Neural cell (in vitro differentiated cells): ENCODE measurements around the gene RAB6A. TPM values are rescaled to one million over a fixed set of nuclear protein-coding genes. Genes with fewer than 3 reads are reported as not detected.
"Not testable (repeated sequence)": the region's sequence is repeated elsewhere in the genome, so short reads cannot be mapped to it uniquely, and the experiment has no call there.

Experiments used
- H2AFZ ChIP-seq: fragments of 200-600, 300-800 bp; sonication (generic), shearing (Covaris generic); 2 replicates; pipeline ENCODE4 v1.6.0; 2014; ENCODE audit warnings: low read depth, mild to moderate bottlenecking, antibody characterized with exemption, low read length, moderate library complexity
- H3F3A ChIP-seq: fragments of 200-600 bp; shearing (Covaris generic); 2 replicates; pipeline ENCODE4 v1.6.1; 2016; ENCODE audit warnings: mild to moderate bottlenecking, moderate library complexity, mixed read lengths, antibody characterized with exemption, low read length; ENCODE audit not compliant: insufficient read depth, poor library complexity, severe bottlenecking
- H3K27ac ChIP-seq: fragments of 200-600, 300-800 bp; sonication (generic), shearing (Covaris generic); 2 replicates; pipeline ENCODE4 v1.5.1; 2014; ENCODE audit warnings: mild to moderate bottlenecking, low read length, moderate library complexity
- H3K27me3 ChIP-seq: fragments of 300-800, 200-600 bp; sonication (generic), shearing (Covaris generic); 2 replicates; pipeline ENCODE4 v1.6.0; 2014; ENCODE audit warnings: mild to moderate bottlenecking, low read depth, low read length, moderate library complexity; ENCODE audit not compliant: insufficient read depth
- H3K36me3 ChIP-seq: fragments of 300-800, 200-600 bp; sonication (generic), shearing (Covaris generic); 2 replicates; pipeline ENCODE4 v1.5.1; 2014; ENCODE audit warnings: mild to moderate bottlenecking, antibody characterized with exemption, low read length, moderate library complexity; ENCODE audit not compliant: insufficient read depth
- H3K4me2 ChIP-seq: fragments of 300-800, 200-600 bp; sonication (generic), shearing (Covaris generic); 2 replicates; pipeline ENCODE4 v1.6.0; 2014; ENCODE audit warnings: mild to moderate bottlenecking, low read length
- H3K4me3 ChIP-seq: fragments of 300-800, 200-600 bp; sonication (generic), shearing (Covaris generic); 2 replicates; pipeline ENCODE4 v1.5.1; 2014; ENCODE audit warnings: mild to moderate bottlenecking, low read length, moderate library complexity
- H3K79me2 ChIP-seq: fragments of 200-600 bp; shearing (Covaris generic); replicated peaks from 2 replicates; pipeline ENCODE4 v1.6.0; 2014; ENCODE audit warnings: mild to moderate bottlenecking, low read length, moderate library complexity; ENCODE audit not compliant: insufficient read depth
- H3K9ac ChIP-seq: fragments of 300-800, 200-600 bp; sonication (generic), shearing (Covaris generic); 2 replicates; pipeline ENCODE4 v1.6.1; 2016; ENCODE audit warnings: mild to moderate bottlenecking, low read length, mixed read lengths
- H3K9me2 ChIP-seq: fragments of 200-600 bp; shearing (Covaris generic); 2 replicates; pipeline ENCODE4 v1.6.1; 2016; ENCODE audit warnings: mild to moderate bottlenecking, low read length, mixed read lengths; ENCODE audit not compliant: insufficient read depth
- H3K9me3 ChIP-seq: fragments of 200-600, 300-800 bp; sonication (generic), shearing (Covaris generic); 2 replicates; pipeline ENCODE4 v1.6.1; 2016; ENCODE audit warnings: mild to moderate bottlenecking, mixed run types, low read length, moderate library complexity, mixed read lengths
- H4K20me1 ChIP-seq: fragments of 200-600 bp; shearing (Covaris generic); 2 replicates; pipeline ENCODE4 v1.6.1; 2016; ENCODE audit warnings: mild to moderate bottlenecking, mixed run types; ENCODE audit not compliant: insufficient read depth
- CTCF ChIP-seq: fragments of 450-650 bp; IDR thresholded peaks from 2 replicates; pipeline ENCODE4 v1.5.1; 2014; ENCODE audit warnings: antibody characterized with exemption, mild to moderate bottlenecking, moderate library complexity; ENCODE audit not compliant: poor library complexity, severe bottlenecking
- EP300 ChIP-seq: fragments of 450-650 bp; conservative IDR thresholded peaks from 2 replicates; pipeline ENCODE4 v1.6.1; 2014; ENCODE audit warnings: antibody characterized with exemption, mild to moderate bottlenecking, moderate library complexity; ENCODE audit not compliant: poor library complexity, severe bottlenecking
- EZH2 ChIP-seq: fragments of 200-600, 300-800 bp; shearing (Covaris generic), sonication (generic); IDR thresholded peaks from 2 replicates; pipeline ENCODE4 v1.6.1; 2014; ENCODE audit warnings: antibody characterized with exemption, low read length, borderline replicate concordance, mild to moderate bottlenecking; ENCODE audit not compliant: insufficient read depth, poor library complexity, severe bottlenecking
- MXI1 ChIP-seq: fragments of 450-650 bp; conservative IDR thresholded peaks from 2 replicates; pipeline ENCODE4 v1.6.1; 2014; ENCODE audit warnings: antibody characterized with exemption, mild to moderate bottlenecking; ENCODE audit not compliant: poor library complexity, severe bottlenecking
- SMC3 ChIP-seq: fragments of 450-650 bp; conservative IDR thresholded peaks from 2 replicates; pipeline ENCODE4 v1.6.1; 2014; ENCODE audit warnings: antibody characterized with exemption, mild to moderate bottlenecking, moderate library complexity; ENCODE audit not compliant: poor library complexity
- polyA plus RNA-seq: library from polyadenylated mRNA; depleted of rRNA; stranded (reverse); fragments of >200 nt; gene quantifications from 2 replicates; pipeline ENCODE4 v1.2.3, GENCODE V29; 2014

The RAB6A gene
- polyA plus RNA-seq, 1 donor from 2014 or later: 155 TPM

- Histone ChIP-seq H3K9me2 (no peaks in the 10 kb centered on the region), H3K27ac (no peak overlapping the region), H3F3A (no peaks in the 10 kb centered on the region), H3K4me2 (no peak overlapping the region), H3K9me3 (no peaks in the 10 kb centered on the region), H3K4me3 (no peak overlapping the region), H3K9ac (no peak overlapping the region), H4K20me1 (peaks cover 13% of the 10 kb centered on the region), H3K79me2 (peaks cover 83% of the 10 kb centered on the region), H3K36me3 (no peaks in the 10 kb centered on the region), H2AFZ (no peak overlapping the region), H3K27me3 (no peaks in the 10 kb centered on the region)
- TF ChIP-seq EP300: no peak
- no peak for TF ChIP-seq EZH2
- no peak for TF ChIP-seq CTCF
- TF ChIP-seq MXI1: no peak
- no peak for TF ChIP-seq SMC3
Observed at GRCh38 chr11:73734993-73735392, 25.9 kb downstream of the RAB6A start.

GRCh38 chr11:73734011-73734410 is 26.9 kb downstream of the RAB6A start:
- Histone ChIP-seq H3K79me2 (peaks cover 86% of the 10 kb centered on the region), H4K20me1 (peaks cover 13% of the 10 kb centered on the region)
- H3F3A ChIP-seq, H3K4me2 ChIP-seq, H3K9ac ChIP-seq, H3K9me3 ChIP-seq, H3K9me2 ChIP-seq, H3K27me3 ChIP-seq, H3K36me3 ChIP-seq, H3K27ac ChIP-seq, H3K4me3 ChIP-seq, H2AFZ ChIP-seq: not testable (repeated sequence)

- not testable (repeated sequence) for H3F3A ChIP-seq, H3K4me3 ChIP-seq, H3K9me2 ChIP-seq, H3K27me3 ChIP-seq, H2AFZ ChIP-seq, H3K4me2 ChIP-seq, H3K9me3 ChIP-seq, H3K27ac ChIP-seq, H3K36me3 ChIP-seq, H3K9ac ChIP-seq
- Histone ChIP-seq H3K79me2 (peaks cover 75% of the 10 kb centered on the region), H4K20me1 (peaks cover 13% of the 10 kb centered on the region)
Observed at GRCh38 chr11:73732936-73733335, 27.9 kb downstream of the RAB6A start.

- Histone ChIP-seq H4K20me1 (peaks cover 6% of the 10 kb centered on the region), H3F3A (no peaks in the 10 kb centered on the region), H3K9ac (no peak overlapping the region), H3K79me2 (peaks cover 56% of the 10 kb centered on the region), H3K27me3 (no peaks in the 10 kb centered on the region), H3K9me3 (no peaks in the 10 kb centered on the region), H3K4me2 (no peak overlapping the region), H3K4me3 (no peak overlapping the region), H3K36me3 (peaks cover 3% of the 10 kb centered on the region), H3K27ac (no peak overlapping the region), H3K9me2 (no peaks in the 10 kb centered on the region), H2AFZ (no peak overlapping the region)
- TF ChIP-seq CTCF: peak; percentile 19
- no peak for TF ChIP-seq MXI1
Observed at GRCh38 chr11:73729594-73730206, 31.2 kb downstream of the RAB6A start.
